Measurements from ENCODE around the gene ADGRL3. TPM values are rescaled to one million over a fixed set of nuclear protein-coding genes. Genes with fewer than 3 reads are reported as not detected.

The ADGRL3 gene
- total RNA-seq, 2 experiments from 2014 or later, result not detected

- Mint-ChIP-seq H3K27me3 (no peaks in the 10 kb centered on the region), H3K4me1 (ENCODE audit: low read depth) (no peaks in the 10 kb centered on the region), H3K4me3 (no peak overlapping the region), H3K27ac (no peak overlapping the region), H3K36me3 (ENCODE audit: low read depth) (no peaks in the 10 kb centered on the region), H3K9me3 (peaks cover 4% of the 10 kb centered on the region)
- no peak for ATAC-seq
- DNase-seq, result no peak
- ChIA-PET CTCF (no interaction called here), POLR2A (no interaction called here)
- intact Hi-C loops (cut with micrococcal nuclease), result no loop called here
- TF ChIP-seq CTCF (IDR thresholded peaks at IDR 0.05), result no peak
These were observed 200.4 kb downstream of the ADGRL3 start for GRCh38 chr4:61400439-61401038.

GRCh38 chr4:61401771-61402170 lies 201.6 kb downstream of the ADGRL3 start:
- H3K9me3 Mint-ChIP-seq, result peaks cover 4% of the 10 kb centered on the region
- no peak overlapping the region for H3K4me3 Mint-ChIP-seq
- POLR2A ChIA-PET, result no interaction called here
- H3K36me3 Mint-ChIP-seq (ENCODE audit: low read depth), result no peaks in the 10 kb centered on the region
- H3K27me3 Mint-ChIP-seq, result no peaks in the 10 kb centered on the region
- DNase-seq, result no peak
- CTCF ChIA-PET, result no interaction called here
- no peak overlapping the region for H3K27ac Mint-ChIP-seq
- intact Hi-C loops (cut with micrococcal nuclease), result no loop called here
- no peak for ATAC-seq
- no peaks in the 10 kb centered on the region for H3K4me1 Mint-ChIP-seq (ENCODE audit: low read depth)
- TF ChIP-seq CTCF (IDR thresholded peaks at IDR 0.05), result no peak

GRCh38 chr4:61405307-61405706 lies 205.2 kb downstream of the ADGRL3 start:
- DNase-seq (no peak), ATAC-seq (no peak)
- Mint-ChIP-seq H3K9me3 (peaks cover 3% of the 10 kb centered on the region), H3K27me3 (no peaks in the 10 kb centered on the region), H3K36me3 (ENCODE audit: low read depth) (no peaks in the 10 kb centered on the region), H3K4me1 (ENCODE audit: low read depth) (no peaks in the 10 kb centered on the region), H3K27ac (no peak overlapping the region), H3K4me3 (no peak overlapping the region)
- CTCF ChIA-PET, result no interaction called here
- no peak for TF ChIP-seq CTCF (IDR thresholded peaks at IDR 0.05)
- intact Hi-C loops (cut with micrococcal nuclease), result no loop called here
- POLR2A ChIA-PET, result no interaction called here

GRCh38 chr4:61406677-61407076 lies 206.6 kb downstream of the ADGRL3 start:
- ChIA-PET POLR2A (no interaction called here), CTCF (no interaction called here)
- H3K4me3 Mint-ChIP-seq, result no peak overlapping the region
- H3K27ac Mint-ChIP-seq, result no peak overlapping the region
- H3K4me1 Mint-ChIP-seq (ENCODE audit: low read depth), result no peaks in the 10 kb centered on the region
- H3K36me3 Mint-ChIP-seq (ENCODE audit: low read depth), result no peaks in the 10 kb centered on the region
- H3K27me3 Mint-ChIP-seq, result no peaks in the 10 kb centered on the region
- no peak for TF ChIP-seq CTCF (IDR thresholded peaks at IDR 0.05)
- peaks cover 3% of the 10 kb centered on the region for H3K9me3 Mint-ChIP-seq
- DNase-seq (no peak), ATAC-seq (no peak)
- intact Hi-C loops (cut with micrococcal nuclease), result no loop called here

- no peak overlapping the region for H3K4me3 Mint-ChIP-seq
- H3K4me1 Mint-ChIP-seq (ENCODE audit: low read depth), result no peaks in the 10 kb centered on the region
- no peak for TF ChIP-seq CTCF (IDR thresholded peaks at IDR 0.05)
- H3K36me3 Mint-ChIP-seq (ENCODE audit: low read depth), result no peaks in the 10 kb centered on the region
- no peaks in the 10 kb centered on the region for H3K27me3 Mint-ChIP-seq
- DNase-seq, result no peak
- ChIA-PET CTCF (no interaction called here), POLR2A (interaction anchor here (0.6 kb wide), 1 partner anchor 793 kb away, joined by 3 read pairs; no protein-coding TSS in a partner anchor)
- intact Hi-C loops (cut with micrococcal nuclease), result no loop called here
- no peak for ATAC-seq
- no peak overlapping the region for H3K27ac Mint-ChIP-seq
- peaks cover 1% of the 10 kb centered on the region for H3K9me3 Mint-ChIP-seq
These were observed 207.8 kb downstream of the ADGRL3 start for GRCh38 chr4:61407642-61408618.
